Measurements from ENCODE around the gene MTMR2.

Gene MTMR2

DNA sequence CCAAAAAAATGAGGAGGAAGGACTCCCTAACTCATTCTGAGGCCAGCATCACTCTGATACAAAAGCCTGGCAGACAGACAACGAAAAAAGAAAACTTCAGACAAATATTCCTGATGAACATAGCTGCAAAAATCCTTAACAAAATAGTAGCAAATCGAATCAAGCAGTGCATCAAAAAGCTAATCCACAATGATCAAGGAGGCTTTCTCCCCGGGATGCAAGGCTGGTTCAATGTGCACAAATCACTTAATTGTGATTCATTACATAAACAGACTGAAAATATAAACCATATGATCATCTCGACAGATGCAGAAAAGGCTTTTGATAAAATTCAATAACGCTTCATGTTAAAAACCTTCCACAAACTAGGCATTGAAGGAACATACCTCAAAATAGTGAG, 16.4 kb downstream of the MTMR2 start:
- Histone ChIP-seq H2BK5ac (ENCODE audit: low read length) (no peak overlapping the region), H2AFZ (ENCODE audit: low read length) (no peak overlapping the region), H3K27ac (replicated peaks; ENCODE audit: low read length) (no peak overlapping the region), H3K36me3 (replicated peaks in 1 of 2; ENCODE audit: control insufficient read depth in 2 of 2, insufficient read depth in 2 of 2, low read length in 2 of 2) (no peaks in the 10 kb centered on the region), H3K4me1 (ENCODE audit: control insufficient read depth in 2 of 2, insufficient read depth in 1 of 2, low read depth in 1 of 2, low read length in 2 of 2) (peaks cover 0 to 2% of the 10 kb centered on the region in 2 donors), H4K91ac (ENCODE audit: low read depth, low read length, poor library complexity) (no peak overlapping the region), H2AK5ac (ENCODE audit: low read depth, low read length) (no peak overlapping the region), H3K18ac (ENCODE audit: low read length) (no peak overlapping the region), H2BK15ac (ENCODE audit: low read length) (no peak overlapping the region), H3K79me1 (ENCODE audit: low read depth, low read length) (no peaks in the 10 kb centered on the region), H3K9ac (ENCODE audit: low read depth, low read length, poor library complexity) (no peak overlapping the region), H3K9me3 (replicated peaks in 1 of 2; ENCODE audit: control insufficient read depth in 2 of 2, insufficient read depth in 1 of 2, low read depth in 1 of 2, low read length in 2 of 2) (peaks cover 0 to 11% of the 10 kb centered on the region in 2 donors), H3K27me3 (ENCODE audit: control insufficient read depth in 3 of 3, insufficient read depth in 3 of 3, low read depth in 1 of 3, low read length in 3 of 3) (no peaks in the 10 kb centered on the region), H3K4me3 (ENCODE audit: low read length in 2 of 2) (no peak overlapping the region), H3K4me2 (ENCODE audit: insufficient read depth, low read length, poor library complexity, severe bottlenecking) (no peak overlapping the region), H2BK12ac (ENCODE audit: low read length) (no peak overlapping the region), H3K4ac (ENCODE audit: low read length) (no peak overlapping the region), H2BK120ac (ENCODE audit: low read depth, low read length) (no peak overlapping the region), H3K14ac (ENCODE audit: low read length) (no peak overlapping the region), H3K23ac (ENCODE audit: low read depth, low read length, poor library complexity) (no peak overlapping the region), H4K8ac (ENCODE audit: low read depth, low read length) (no peak overlapping the region)
- WGBS, 2 donors (ENCODE audit: extremely low coverage in 2 of 2, insufficient read length in 2 of 2, insufficient replicate concordance in 1 of 2): no CpG with 5 or more reads among the region's 5 CpGs
- DNase-seq (ENCODE audit: low spot score): no peak

DNA sequence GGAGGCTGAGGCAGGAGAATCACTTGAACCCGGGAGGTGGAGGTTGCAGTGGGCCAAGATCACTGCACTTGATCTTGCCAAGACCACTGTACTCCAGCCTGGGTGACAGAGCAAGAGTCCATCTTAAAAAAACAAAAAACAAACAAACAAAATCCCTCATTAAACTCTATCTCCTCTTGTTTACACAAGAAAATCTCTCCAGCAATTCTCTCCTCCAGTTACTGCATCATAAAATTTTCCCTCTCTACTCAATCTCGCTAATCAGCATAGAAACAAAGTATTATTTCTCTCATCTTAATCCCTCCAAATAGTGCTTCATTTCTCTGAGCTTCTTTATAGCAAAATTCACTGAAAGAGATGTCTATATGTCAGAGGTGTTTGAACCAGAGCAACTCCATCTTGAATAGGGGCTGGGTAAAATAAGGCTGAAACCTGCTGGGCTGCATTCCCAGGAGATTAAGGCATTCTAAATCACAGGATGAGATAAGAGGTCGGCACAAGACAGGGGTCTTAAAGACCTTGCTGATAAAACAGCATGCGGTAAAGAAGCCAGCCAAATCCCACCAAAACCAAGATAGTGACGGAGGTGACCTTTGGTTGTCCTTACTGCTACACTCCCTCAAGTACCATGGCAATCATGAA, 19.8 kb downstream of the MTMR2 start:
- Histone ChIP-seq H2AFZ (ENCODE audit: low read length) (no peak overlapping the region), H2BK12ac (ENCODE audit: low read length) (no peak overlapping the region), H2BK5ac (ENCODE audit: low read length) (no peak overlapping the region), H3K23ac (ENCODE audit: low read depth, low read length, poor library complexity) (no peak overlapping the region), H4K8ac (ENCODE audit: low read depth, low read length) (no peak overlapping the region), H2BK120ac (ENCODE audit: low read depth, low read length) (no peak overlapping the region), H3K4me2 (ENCODE audit: insufficient read depth, low read length, poor library complexity, severe bottlenecking) (no peak overlapping the region), H3K9ac (ENCODE audit: low read depth, low read length, poor library complexity) (no peak overlapping the region), H3K27me3 (ENCODE audit: control insufficient read depth in 3 of 3, insufficient read depth in 3 of 3, low read depth in 1 of 3, low read length in 3 of 3) (no peaks in the 10 kb centered on the region), H3K79me1 (ENCODE audit: low read depth, low read length) (no peaks in the 10 kb centered on the region), H3K9me3 (replicated peaks in 1 of 2; ENCODE audit: control insufficient read depth in 2 of 2, insufficient read depth in 1 of 2, low read depth in 1 of 2, low read length in 2 of 2) (peaks cover 0 to 11% of the 10 kb centered on the region in 2 donors), H2BK15ac (ENCODE audit: low read length) (no peak overlapping the region), H3K4me3 (ENCODE audit: low read length in 2 of 2) (no peak overlapping the region), H3K14ac (ENCODE audit: low read length) (no peak overlapping the region), H3K4me1 (ENCODE audit: control insufficient read depth in 2 of 2, insufficient read depth in 1 of 2, low read depth in 1 of 2, low read length in 2 of 2) (peaks cover 0 to 2% of the 10 kb centered on the region in 2 donors), H3K18ac (ENCODE audit: low read length) (no peak overlapping the region), H3K4ac (ENCODE audit: low read length) (no peak overlapping the region), H4K91ac (ENCODE audit: low read depth, low read length, poor library complexity) (no peak overlapping the region), H3K27ac (replicated peaks; ENCODE audit: low read length) (no peak overlapping the region), H3K36me3 (replicated peaks in 1 of 2; ENCODE audit: control insufficient read depth in 2 of 2, insufficient read depth in 2 of 2, low read length in 2 of 2) (no peaks in the 10 kb centered on the region), H2AK5ac (ENCODE audit: low read depth, low read length) (no peak overlapping the region)
- 100% methylated on average over 1 of the region's 5 CpGs for WGBS, 2 donors (ENCODE audit: extremely low coverage in 2 of 2, insufficient read length in 2 of 2, insufficient replicate concordance in 1 of 2)
- DNase-seq (ENCODE audit: low spot score): no peak

- H3K79me1 ChIP-seq (ENCODE audit: low read depth, low read length): no peaks in the 10 kb centered on the region
- H2BK5ac ChIP-seq (ENCODE audit: low read length): no peak overlapping the region
- no peak overlapping the region for H2BK12ac ChIP-seq (ENCODE audit: low read length)
- no peak overlapping the region for H2BK120ac ChIP-seq (ENCODE audit: low read depth, low read length)
- H3K9ac ChIP-seq (ENCODE audit: low read depth, low read length, poor library complexity): no peak overlapping the region
- H3K4me3 ChIP-seq (ENCODE audit: low read length in 2 of 2): no peak overlapping the region
- no peak overlapping the region for H3K27ac ChIP-seq (replicated peaks; ENCODE audit: low read length)
- no peak overlapping the region for H2AFZ ChIP-seq (ENCODE audit: low read length)
- no peaks in the 10 kb centered on the region for H3K27me3 ChIP-seq (ENCODE audit: control insufficient read depth in 3 of 3, insufficient read depth in 3 of 3, low read depth in 1 of 3, low read length in 3 of 3)
- no peak overlapping the region for H3K18ac ChIP-seq (ENCODE audit: low read length)
- H4K8ac ChIP-seq (ENCODE audit: low read depth, low read length): no peak overlapping the region
- no peak overlapping the region for H3K14ac ChIP-seq (ENCODE audit: low read length)
- no peak overlapping the region for H3K4ac ChIP-seq (ENCODE audit: low read length)
- H3K9me3 ChIP-seq (replicated peaks in 1 of 2; ENCODE audit: control insufficient read depth in 2 of 2, insufficient read depth in 1 of 2, low read depth in 1 of 2, low read length in 2 of 2): no peaks in the 10 kb centered on the region
- DNase-seq (ENCODE audit: low spot score): no peak
- H3K36me3 ChIP-seq (replicated peaks in 1 of 2; ENCODE audit: control insufficient read depth in 2 of 2, insufficient read depth in 2 of 2, low read length in 2 of 2): no peaks in the 10 kb centered on the region
- no peak overlapping the region for H3K23ac ChIP-seq (ENCODE audit: low read depth, low read length, poor library complexity)
- H4K91ac ChIP-seq (ENCODE audit: low read depth, low read length, poor library complexity): no peak overlapping the region
- no peak overlapping the region for H2BK15ac ChIP-seq (ENCODE audit: low read length)
- H3K4me2 ChIP-seq (ENCODE audit: insufficient read depth, low read length, poor library complexity, severe bottlenecking): no peak overlapping the region
- no peaks in the 10 kb centered on the region for H3K4me1 ChIP-seq (ENCODE audit: control insufficient read depth in 2 of 2, insufficient read depth in 1 of 2, low read depth in 1 of 2, low read length in 2 of 2)
- no CpG with 5 or more reads among the region's 2 CpGs for WGBS, 2 donors (ENCODE audit: extremely low coverage in 2 of 2, insufficient read length in 2 of 2, insufficient replicate concordance in 1 of 2)
- H2AK5ac ChIP-seq (ENCODE audit: low read depth, low read length): no peak overlapping the region
Observed at GRCh38 chr11:95898782-95899181, 25.1 kb downstream of the MTMR2 start.

DNA sequence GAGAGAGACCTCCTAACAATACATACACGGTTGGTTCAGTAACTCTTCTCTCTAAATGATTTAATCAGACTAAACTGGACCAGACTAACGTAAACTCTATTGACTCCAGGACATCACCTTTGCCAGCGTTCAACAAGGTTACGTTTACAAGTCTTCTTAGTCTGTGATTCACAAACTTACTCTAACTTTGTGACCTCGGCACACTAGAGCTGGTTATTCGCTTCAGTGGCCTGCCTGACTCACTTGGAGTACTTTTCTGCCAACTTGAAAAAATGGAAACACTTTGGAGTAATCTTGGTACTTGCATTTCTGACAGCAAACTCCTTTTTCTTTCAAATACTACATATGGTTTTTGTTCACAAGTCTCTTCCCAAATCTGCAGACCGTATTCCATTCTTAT, 26.2 kb downstream of the MTMR2 start:
- no peaks in the 10 kb centered on the region for H3K9me3 ChIP-seq (replicated peaks in 1 of 2; ENCODE audit: control insufficient read depth in 2 of 2, insufficient read depth in 1 of 2, low read depth in 1 of 2, low read length in 2 of 2)
- no peak overlapping the region for H3K23ac ChIP-seq (ENCODE audit: low read depth, low read length, poor library complexity)
- no peak for DNase-seq (ENCODE audit: low spot score)
- H4K91ac ChIP-seq (ENCODE audit: low read depth, low read length, poor library complexity): no peak overlapping the region
- H2BK15ac ChIP-seq (ENCODE audit: low read length): no peak overlapping the region
- whole genome bisulfite sequencing, 2 donors (ENCODE audit: extremely low coverage in 2 of 2, insufficient read length in 2 of 2, insufficient replicate concordance in 1 of 2): no CpG with 5 or more reads among the region's 7 CpGs
- H3K4me1 ChIP-seq (ENCODE audit: control insufficient read depth in 2 of 2, insufficient read depth in 1 of 2, low read depth in 1 of 2, low read length in 2 of 2): peaks cover 0 to 1% of the 10 kb centered on the region in 2 donors
- H3K36me3 ChIP-seq (replicated peaks in 1 of 2; ENCODE audit: control insufficient read depth in 2 of 2, insufficient read depth in 2 of 2, low read length in 2 of 2): no peaks in the 10 kb centered on the region
- no peak overlapping the region for H3K18ac ChIP-seq (ENCODE audit: low read length)
- H3K4ac ChIP-seq (ENCODE audit: low read length): no peak overlapping the region
- H2BK5ac ChIP-seq (ENCODE audit: low read length): no peak overlapping the region
- no peak overlapping the region for H3K14ac ChIP-seq (ENCODE audit: low read length)
- no peaks in the 10 kb centered on the region for H3K27me3 ChIP-seq (ENCODE audit: control insufficient read depth in 3 of 3, insufficient read depth in 3 of 3, low read depth in 1 of 3, low read length in 3 of 3)
- H3K4me2 ChIP-seq (ENCODE audit: insufficient read depth, low read length, poor library complexity, severe bottlenecking): no peak overlapping the region
- H4K8ac ChIP-seq (ENCODE audit: low read depth, low read length): no peak overlapping the region
- no peaks in the 10 kb centered on the region for H3K79me1 ChIP-seq (ENCODE audit: low read depth, low read length)
- H2BK12ac ChIP-seq (ENCODE audit: low read length): no peak overlapping the region
- H3K27ac ChIP-seq (replicated peaks; ENCODE audit: low read length): no peak overlapping the region
- H3K4me3 ChIP-seq (ENCODE audit: low read length in 2 of 2): no peak overlapping the region
- H2AK5ac ChIP-seq (ENCODE audit: low read depth, low read length): no peak overlapping the region
- H2AFZ ChIP-seq (ENCODE audit: low read length): no peak overlapping the region
- no peak overlapping the region for H3K9ac ChIP-seq (ENCODE audit: low read depth, low read length, poor library complexity)
- H2BK120ac ChIP-seq (ENCODE audit: low read depth, low read length): no peak overlapping the region
